Spleen (tissue), 7 donors: ENCODE data around the gene DCX.

Experiments
- CTCF ChIP-seq, 11 experiments: fragments of 200-600 bp in 7 of 11; fragments of 450-650 bp in 4 of 11; sonication (generic) in 4 of 11; IDR thresholded peaks in 8 of 11; conservative IDR thresholded peaks in 3 of 11; 1 replicate in 7 of 11; 2 replicates in 4 of 11; pipeline versions ENCODE4 v1.4.0 to v1.8.0; 2016 to 2021; ENCODE audit warnings: antibody characterized with exemption in 11 of 11, inconsistent platforms in 4 of 11, mild to moderate bottlenecking in 1 of 11
- POLR2AphosphoS5 ChIP-seq, 3 donors: sonication (generic); formaldehyde crosslinking; IDR thresholded peaks; one replicate each; pipeline ENCODE4 v1.5.1; 2017; ENCODE audit warnings: antibody characterized with exemption in 3 of 3
- donor health status: DM: no; HTN: no; CAD: no; lungs with moderate emphysema.
- donor health status: DM: no; HTN: no; CAD: no.
- donor health status: DM: no; HTN: no; CAD: no.

GRCh38 chrX:111387470-111388070 lies 24.4 kb downstream of the DCX start:
- TF ChIP-seq POLR2AphosphoS5 (IDR thresholded peaks at IDR 0.05) (no peak), CTCF (IDR thresholded peaks at IDR 0.05 in 8 of 11, conservative IDR thresholded peaks at IDR 0.05 in 3 of 11) (no peak)
